NCI-H2196 (cell line): ENCODE measurements around the gene VAC14.

ENCODE experiments used
- DNase-seq: peaks from one replicate; lab custom pipeline; 2025; ENCODE audit not compliant: unreplicated experiment; lab: John Stamatoyannopoulos, UW

VAC14 gene

GRCh38 chr16:70664325-70665112 lies 136.4 kb downstream of the VAC14 start:
- no peak for DNase-seq

- DNase-seq: no peak
Measured at GRCh38 chr16:70663524-70664324, 137.2 kb downstream of the VAC14 start.

- DNase-seq: no peak
Measured at GRCh38 chr16:70662991-70663523, 137.9 kb downstream of the VAC14 start.

GRCh38 chr16:70661918-70662641 lies 138.9 kb downstream of the VAC14 start:
- DNase-seq: no peak

- no peak for DNase-seq
Measured at GRCh38 chr16:70661534-70661917, 139.4 kb downstream of the VAC14 start.

- no peak for DNase-seq
Measured at GRCh38 chr16:70660672-70661350, 140.1 kb downstream of the VAC14 start.

- DNase-seq: no peak
Measured at GRCh38 chr16:70659953-70660671, 140.8 kb downstream of the VAC14 start.

- DNase-seq: no peak
Measured at GRCh38 chr16:70659546-70659945, 141.4 kb downstream of the VAC14 start.

GRCh38 chr16:70658921-70659320 lies 142.0 kb downstream of the VAC14 start:
- DNase-seq: no peak

GRCh38 chr16:70657956-70658355 lies 143.0 kb downstream of the VAC14 start:
- no peak for DNase-seq

GRCh38 chr16:70656712-70657263 lies 144.2 kb downstream of the VAC14 start:
- no peak for DNase-seq

GRCh38 chr16:70656065-70656711 lies 144.8 kb downstream of the VAC14 start:
- DNase-seq: no peak

- DNase-seq: peak; percentile 50
Measured at GRCh38 chr16:70653809-70654771, 146.9 kb downstream of the VAC14 start.

- DNase-seq: no peak
Measured at GRCh38 chr16:70653406-70653805, 147.6 kb downstream of the VAC14 start.

GRCh38 chr16:70652322-70652721 lies 148.6 kb downstream of the VAC14 start:
- DNase-seq: no peak

GRCh38 chr16:70651524-70651923 lies 149.4 kb downstream of the VAC14 start:
- no peak for DNase-seq

GRCh38 chr16:70650216-70650615 lies 150.7 kb downstream of the VAC14 start:
- no peak for DNase-seq

GRCh38 chr16:70649300-70649699 lies 151.7 kb downstream of the VAC14 start:
- DNase-seq: no peak
